WTC11 (cell line): ENCODE results near the gene PIK3CG.

Source experiments
- CTCF ChIP-seq: fragments of 200-600 bp; IDR thresholded peaks from 2 replicates; pipeline ENCODE4 v1.8.0; 2022; ENCODE audit warnings: antibody characterized with exemption
- ELF4 ChIP-seq: sonication (generic); formaldehyde crosslinking; IDR thresholded peaks from 2 replicates; pipeline ENCODE4 v1.8.1; 2022; ENCODE audit warnings: low read depth, mild to moderate bottlenecking, moderate library complexity, missing genetic modification reagents
- ESRRA ChIP-seq: sonication (generic); formaldehyde crosslinking; IDR thresholded peaks from 2 replicates; pipeline ENCODE4 v1.8.1; 2022; ENCODE audit warnings: mild to moderate bottlenecking, missing genetic modification reagents, borderline replicate concordance
- JAZF1 ChIP-seq: fragments of 250-450 bp; sonication (Bioruptor Pico); IDR thresholded peaks from 2 replicates; pipeline ENCODE4 v1.9.0; 2021; ENCODE audit warnings: moderate library complexity, mild to moderate bottlenecking, inconsistent platforms
- KAT7 ChIP-seq: sonication (generic); formaldehyde crosslinking; IDR thresholded peaks from 2 replicates; pipeline ENCODE4 v1.8.1; 2023; ENCODE audit warnings: missing genetic modification reagents, mild to moderate bottlenecking, borderline replicate concordance
- MYBL2 ChIP-seq: sonication (generic); formaldehyde crosslinking; IDR thresholded peaks from 2 replicates; pipeline ENCODE4 v1.8.1; 2023; ENCODE audit warnings: mild to moderate bottlenecking, moderate library complexity, missing genetic modification reagents
- NFYB ChIP-seq: sonication (generic); formaldehyde crosslinking; conservative IDR thresholded peaks from 2 replicates; pipeline ENCODE4 v1.8.0; 2022; ENCODE audit warnings: low read depth, missing genetic modification reagents
- TEAD4 ChIP-seq: sonication (generic); formaldehyde crosslinking; IDR thresholded peaks from 2 replicates; pipeline ENCODE4 v1.8.0; 2022; ENCODE audit warnings: mild to moderate bottlenecking, missing genetic modification reagents

GRCh38 chr7:106881984-106882383 is 16.9 kb downstream of the PIK3CG start:
- no peak for TF ChIP-seq ESRRA
- no peak for TF ChIP-seq ELF4
- no peak for TF ChIP-seq TEAD4 (CRISPR knock-in tag)
- no peak for TF ChIP-seq CTCF
- no peak for TF ChIP-seq NFYB
- no peak for TF ChIP-seq KAT7
- no peak for TF ChIP-seq MYBL2 (CRISPR knock-in tag)
- TF ChIP-seq JAZF1: no peak
